ENCODE data around the gene TLR2.
"Not testable (repeated sequence)": the region's sequence is repeated elsewhere in the genome, so short reads cannot be mapped to it uniquely, and the experiment has no call there.

TLR2 gene

DNA sequence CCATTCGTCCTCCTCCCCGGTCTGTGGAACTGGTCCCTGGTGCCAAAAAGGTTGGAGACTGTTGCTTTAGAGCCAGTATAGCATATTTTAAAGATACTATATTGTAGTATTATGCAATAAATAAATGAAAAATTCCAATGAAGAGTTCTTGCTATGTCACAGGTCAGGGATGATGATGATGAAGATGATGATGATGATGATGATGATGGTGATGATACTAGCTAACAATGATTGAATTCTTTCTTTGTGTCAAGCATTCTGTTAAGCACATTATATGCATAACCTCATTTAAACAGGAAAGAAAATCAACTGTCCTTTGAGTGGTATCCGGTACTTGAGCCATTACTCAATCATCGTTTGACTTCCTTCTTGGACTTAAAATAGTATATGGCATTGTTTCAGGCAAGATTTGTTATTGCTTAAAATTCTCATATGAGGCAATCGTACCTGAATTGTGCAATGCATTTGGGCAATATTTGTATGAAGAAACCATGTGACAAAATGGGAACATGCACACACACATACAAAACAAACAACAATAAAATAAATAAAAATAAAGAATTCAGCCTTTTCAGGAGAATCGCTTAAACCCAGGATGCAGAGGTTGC is 22.8 kb upstream of the TLR2 start:
- no peak for DNase-seq

DNA sequence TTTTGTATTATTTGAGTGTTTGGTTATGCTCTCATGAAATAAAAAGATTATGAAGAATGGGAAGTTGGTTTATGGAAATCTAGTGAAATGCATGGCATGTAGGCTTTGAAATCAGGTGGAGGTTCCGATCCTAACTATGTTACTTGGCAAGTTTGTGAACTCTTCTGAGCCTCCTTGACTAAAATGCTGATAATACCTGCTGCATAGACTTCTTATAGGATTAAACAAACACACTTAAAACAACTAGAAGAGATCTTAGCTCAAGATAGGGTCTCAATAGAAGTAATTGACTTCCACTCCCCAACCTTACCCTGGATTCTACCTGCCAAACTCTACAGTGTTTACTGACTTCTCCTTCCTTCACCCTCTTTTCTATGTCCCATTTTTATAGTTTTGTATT is 22.2 kb upstream of the TLR2 start:
- DNase-seq, result no peak

DNA sequence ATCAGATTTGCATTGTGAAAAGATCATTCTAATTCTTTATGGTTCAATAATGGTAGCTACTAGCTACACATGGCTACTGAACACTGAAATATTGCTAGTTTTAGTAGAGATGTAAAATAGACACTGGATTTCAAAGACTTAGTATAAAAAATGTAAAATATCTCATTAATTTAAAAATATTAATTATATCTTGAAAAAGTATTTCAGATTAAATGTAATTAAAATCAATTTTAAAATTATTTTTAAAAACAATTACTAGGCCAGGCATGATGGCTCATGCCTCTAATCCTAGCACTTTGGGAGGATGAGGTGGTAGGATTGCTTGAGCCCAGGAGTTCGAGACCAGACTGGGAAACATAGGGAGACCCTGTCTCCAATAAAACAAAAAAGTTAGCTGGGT is 20.4 kb upstream of the TLR2 start:
- DNase-seq, result no peak

DNA sequence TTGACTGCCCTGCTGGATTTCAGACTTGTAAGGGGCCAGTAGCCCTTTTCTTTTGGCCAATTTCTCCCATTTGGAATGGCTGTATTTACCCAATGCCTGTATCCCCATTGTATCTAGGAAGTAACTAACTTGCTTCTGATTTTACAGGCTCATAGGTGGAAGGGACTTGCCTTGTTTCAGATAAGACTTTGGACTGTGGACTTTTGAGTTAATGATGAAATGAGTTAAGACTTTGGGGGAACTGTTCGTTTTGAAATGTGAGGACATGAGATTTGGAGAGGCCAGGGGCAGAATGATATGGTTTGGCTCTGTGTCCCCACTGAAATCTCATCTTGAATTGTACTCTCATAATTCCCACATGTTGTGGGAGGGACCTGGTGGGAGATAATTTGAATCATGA is 17.6 kb upstream of the TLR2 start:
- DNase-seq, result not testable (repeated sequence)

DNA sequence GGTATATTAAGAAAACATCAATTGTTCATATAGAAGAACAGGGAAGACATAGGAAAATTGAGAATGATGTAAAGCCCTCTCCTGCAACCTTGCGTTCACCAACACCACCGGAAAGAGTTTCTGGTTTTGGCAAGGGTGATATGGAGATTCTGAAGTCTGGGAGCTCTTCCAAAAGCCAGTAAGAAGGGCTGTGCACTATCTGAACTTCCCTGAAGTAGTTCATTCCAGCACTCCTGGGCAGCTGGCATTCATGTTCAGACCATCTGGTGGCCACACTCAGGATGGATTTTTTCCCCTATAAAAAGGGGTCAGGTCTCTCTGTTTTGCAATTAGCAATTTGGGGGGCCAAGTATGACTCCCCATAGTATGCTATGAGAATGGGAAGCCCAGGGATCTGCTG is 15.4 kb upstream of the TLR2 start:
- no peak for DNase-seq

- DNase-seq, result no peak
Measured at GRCh38 chr4:153669838-153670237, 14.2 kb upstream of the TLR2 start.

DNA sequence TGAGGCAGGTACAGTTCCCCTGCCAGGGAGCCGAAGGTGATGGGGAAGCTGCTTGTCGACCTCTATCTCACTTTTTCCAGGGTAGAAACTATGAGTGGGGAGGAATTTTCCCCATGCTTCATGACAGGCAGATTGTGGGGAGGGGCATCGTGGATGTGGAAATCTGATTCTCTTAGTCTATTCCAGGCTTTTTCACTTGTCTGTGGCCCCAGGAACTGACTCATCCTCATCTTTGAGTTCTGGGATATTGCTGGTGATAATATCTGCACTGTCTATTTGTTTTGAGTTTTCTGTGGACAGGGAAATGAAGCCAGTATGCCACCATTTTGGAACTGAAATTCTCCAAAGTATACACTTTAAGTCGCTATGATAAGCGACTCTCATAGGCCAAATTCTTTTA is 7.6 kb upstream of the TLR2 start:
- DNase-seq, result no peak

DNA sequence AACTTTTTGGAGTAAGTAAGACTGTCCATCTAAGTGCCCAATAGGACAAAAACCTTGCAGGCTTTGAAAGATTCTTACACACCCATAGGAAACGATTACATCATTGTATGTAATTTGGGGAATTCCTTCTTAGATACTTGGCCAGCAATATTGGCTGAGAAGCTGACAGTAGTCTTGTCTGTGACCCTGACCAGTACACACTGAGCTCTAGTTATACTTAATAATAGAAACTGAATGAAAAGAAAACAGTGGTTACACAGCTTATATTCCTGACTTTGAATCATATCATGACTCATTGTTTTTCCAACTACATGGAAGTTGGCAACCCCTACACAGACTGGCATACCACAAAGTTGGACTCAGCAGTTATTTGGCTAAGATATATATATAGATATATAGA is 7.1 kb upstream of the TLR2 start:
- DNase-seq, result no peak

- no peak for DNase-seq
Measured at GRCh38 chr4:153679486-153679885, 4.6 kb upstream of the TLR2 start.

- DNase-seq, result no peak
Measured at GRCh38 chr4:153683763-153684181, 308 bp upstream of the TLR2 start.

- DNase-seq, result no peak
Measured at GRCh38 chr4:153684971-153685371, 891 bp downstream of the TLR2 start.

GRCh38 chr4:153704522-153704921 is 20.4 kb downstream of the TLR2 start:
- no peak for DNase-seq

- DNase-seq, result no peak
Measured at GRCh38 chr4:153705743-153706468, 21.8 kb downstream of the TLR2 start.

- DNase-seq, result no peak
Measured at GRCh38 chr4:153706519-153706918, 22.4 kb downstream of the TLR2 start.

- no peak for DNase-seq
Measured at GRCh38 chr4:153710681-153711080, 26.6 kb downstream of the TLR2 start.

DNA sequence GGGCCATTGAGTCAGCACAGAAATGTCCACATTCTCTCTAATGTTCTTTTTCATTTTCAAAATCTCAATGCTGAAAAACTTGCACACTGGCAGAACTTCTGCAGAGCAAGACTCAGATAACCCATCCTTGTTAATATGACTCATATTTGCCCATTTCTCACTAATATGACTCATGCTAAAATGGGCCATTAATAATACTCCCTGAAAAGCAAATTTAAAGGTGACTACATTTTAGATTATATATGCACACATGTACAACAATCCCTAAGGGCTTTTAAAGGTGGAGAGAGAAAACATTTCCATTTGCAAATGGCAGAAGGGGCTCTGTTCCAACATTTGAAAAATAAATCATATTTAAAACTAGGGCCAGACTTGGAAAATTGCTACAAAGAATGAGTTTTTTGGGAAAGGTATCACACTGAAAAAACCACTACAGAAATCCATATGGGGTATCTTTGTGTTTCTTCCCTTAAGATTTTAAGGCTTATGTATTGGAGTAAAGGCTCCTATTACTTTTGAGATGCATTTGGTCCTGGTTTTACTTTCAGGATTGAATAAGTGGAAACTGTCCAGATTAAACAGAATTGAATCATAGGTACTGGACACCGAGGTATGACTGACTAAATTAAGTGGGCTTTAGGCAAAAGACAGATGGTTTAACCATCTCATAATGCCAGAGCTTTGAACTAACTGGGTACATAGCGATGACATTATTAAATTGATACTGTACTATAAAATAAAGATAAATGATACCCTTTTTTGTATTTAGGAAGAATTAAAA is 30.0 kb downstream of the TLR2 start:
- no peak for DNase-seq

GRCh38 chr4:153722036-153722435 is 38.0 kb downstream of the TLR2 start:
- DNase-seq, result no peak

DNA sequence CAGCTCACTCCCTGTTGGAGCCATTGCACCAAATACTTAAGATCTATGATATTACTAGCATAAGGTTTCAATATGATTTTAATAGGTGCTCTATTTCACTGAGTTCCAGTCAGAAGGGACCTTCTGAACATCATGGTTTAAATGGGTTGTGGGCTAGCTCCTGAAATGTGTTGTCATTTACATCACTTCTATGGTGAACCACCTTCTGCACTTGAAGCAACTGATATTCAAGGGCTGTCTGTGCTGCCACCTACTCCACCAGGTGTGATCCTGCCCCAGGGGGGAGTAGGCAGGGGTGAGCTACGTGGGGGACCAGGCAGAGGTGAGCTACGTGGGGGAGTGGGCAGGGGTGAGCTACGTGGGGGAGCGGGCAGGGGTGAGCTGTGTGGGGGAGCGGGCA is 40.5 kb downstream of the TLR2 start:
- no peak for DNase-seq

GRCh38 chr4:153725136-153725830 is 41.2 kb downstream of the TLR2 start:
- DNase-seq, result no peak

GRCh38 chr4:153725831-153726154 is 41.7 kb downstream of the TLR2 start:
- DNase-seq, result no peak

- no peak for DNase-seq
Measured at GRCh38 chr4:153728151-153728550, 44.1 kb downstream of the TLR2 start.

DNA sequence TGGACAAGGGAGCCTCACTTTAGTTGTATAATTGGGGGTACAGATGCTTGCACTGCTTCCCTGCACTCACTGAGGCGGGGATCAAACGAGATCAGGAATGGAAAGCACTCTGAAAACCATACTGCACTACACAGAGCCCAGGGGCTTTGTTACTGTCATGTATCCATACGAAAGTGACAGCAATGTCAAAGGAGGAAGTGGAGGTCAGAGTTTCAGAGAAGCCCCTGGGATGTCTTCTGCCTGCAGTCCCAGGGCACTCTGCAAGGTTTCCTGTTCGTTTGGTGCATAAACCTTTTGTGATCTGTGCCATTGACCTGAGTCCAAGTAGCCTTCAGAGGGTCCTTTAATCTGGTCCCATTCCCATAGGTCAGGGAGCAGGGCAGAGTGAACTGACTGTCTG is 44.6 kb downstream of the TLR2 start:
- no peak for DNase-seq

DNA sequence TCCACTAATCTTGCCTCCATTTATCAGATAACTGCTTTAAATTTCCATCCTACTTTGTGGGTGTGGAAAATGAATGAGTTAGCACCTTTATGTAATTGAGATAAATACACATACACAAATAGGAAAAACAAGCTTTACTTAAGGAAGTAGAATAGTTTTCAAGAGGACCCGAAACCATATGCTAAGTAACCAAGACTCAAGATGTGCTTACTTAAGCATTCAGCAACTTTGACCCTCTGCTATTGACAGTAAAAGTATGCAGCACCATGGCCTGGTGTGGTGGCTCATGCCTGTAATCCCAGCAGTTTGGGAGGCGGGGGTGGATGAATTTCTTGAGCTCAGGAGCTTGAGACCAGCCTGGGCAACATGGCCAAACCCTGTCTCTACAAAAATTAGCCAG is 45.8 kb downstream of the TLR2 start:
- DNase-seq, result no peak

- DNase-seq, result no peak
Measured at GRCh38 chr4:153731239-153731638, 47.2 kb downstream of the TLR2 start.

Measured in T1000 (cell line).